GM12864 (cell line): ENCODE results near the gene IQSEC1.

ENCODE experiments used
- DNase-seq: peaks from one replicate; pipeline ENCODE4 v3.0.0-alpha.2; 2011; ENCODE audit warnings: low read depth
- H3K4me3 ChIP-seq: 2 replicates; pipeline ENCODE4 v1.5.1; 2011; ENCODE audit warnings: mild to moderate bottlenecking, low read depth, low read length, control low read depth
- CTCF ChIP-seq: IDR thresholded peaks from 2 replicates; pipeline ENCODE4 v1.5.1; 2011; ENCODE audit warnings: low read depth, mild to moderate bottlenecking, moderate library complexity, low read length, control low read depth, inconsistent platforms; ENCODE audit errors: missing control alignments

The IQSEC1 gene

GRCh38 chr3:13091898-13092611 lies 18.8 kb upstream of the IQSEC1 start:
- peak; percentile 99 for TF ChIP-seq CTCF
- no peak for DNase-seq
- H3K4me3 ChIP-seq: no peak overlapping the region

GRCh38 chr3:13088028-13089006 lies 15.1 kb upstream of the IQSEC1 start:
- DNase-seq: no peak
- H3K4me3 ChIP-seq: no peak overlapping the region
- TF ChIP-seq CTCF: no peak

GRCh38 chr3:13087320-13087990 lies 14.2 kb upstream of the IQSEC1 start:
- H3K4me3 ChIP-seq: no peak overlapping the region
- no peak for DNase-seq

GRCh38 chr3:13086531-13086981 lies 13.3 kb upstream of the IQSEC1 start:
- TF ChIP-seq CTCF: no peak
- DNase-seq: no peak
- no peak overlapping the region for H3K4me3 ChIP-seq

More at GRCh38 chr3:13087320-13087990, 14.2 kb upstream of the IQSEC1 start:
- no peak for TF ChIP-seq CTCF

- DNase-seq: no peak
- TF ChIP-seq CTCF: no peak
These were observed 12.6 kb upstream of the IQSEC1 start for GRCh38 chr3:13085846-13086179.

GRCh38 chr3:13085081-13085845 lies 12.0 kb upstream of the IQSEC1 start:
- no peak overlapping the region for H3K4me3 ChIP-seq
- DNase-seq: no peak
- TF ChIP-seq CTCF: no peak

More at GRCh38 chr3:13085846-13086179, 12.6 kb upstream of the IQSEC1 start:
- H3K4me3 ChIP-seq: no peak overlapping the region
